Thyroid gland (tissue), 4 donors: ENCODE results near the gene P2RX2. TPM values are rescaled to one million over a fixed set of nuclear protein-coding genes. Genes with fewer than 3 reads are reported as not detected.

ENCODE experiments used
- DNase-seq, 2 donors: peaks; one replicate each; pipeline ENCODE4 v3.0.0-alpha.2; 2019
- H3K27ac ChIP-seq, 3 donors: fragments of 200-600 bp; sonication (generic); 1 replicate in 2 of 3; 2 replicates in 1 of 3; pipeline ENCODE4 v1.5.1; 2016 to 2019; ENCODE audit warnings: mild to moderate bottlenecking in 1 of 3, moderate library complexity in 1 of 3
- H3K27me3 ChIP-seq: fragments of 200-600 bp; sonication (generic); one replicate; pipeline ENCODE4 v1.5.1; 2019
- H3K36me3 ChIP-seq, 2 donors: fragments of 200-600 bp; sonication (generic); one replicate each; pipeline ENCODE4 v1.5.1; 2016 to 2019
- H3K4me1 ChIP-seq, 2 donors: fragments of 200-600 bp; sonication (generic); one replicate each; pipeline ENCODE4 v1.5.1; 2017 to 2019
- H3K4me3 ChIP-seq, 3 donors: fragments of 200-600 bp; sonication (generic); replicated peaks in 1 of 3; 1 replicate in 2 of 3; 2 replicates in 1 of 3; pipeline ENCODE4 v1.5.1; 2016; ENCODE audit warnings: mild to moderate bottlenecking in 1 of 3
- H3K9me3 ChIP-seq: fragments of 200-600 bp; sonication (generic); one replicate; pipeline ENCODE4 v1.5.1; 2017
- CTCF ChIP-seq, 6 experiments: fragments of 200-600 bp in 3 of 6; fragments of 450-650 bp in 3 of 6; sonication (generic) in 3 of 6; IDR thresholded peaks; one replicate each; pipeline ENCODE4 v1.5.1; 2016 to 2019; ENCODE audit warnings: antibody characterized with exemption in 6 of 6, mild to moderate bottlenecking in 2 of 6, inconsistent platforms in 1 of 6, moderate library complexity in 1 of 6
- POLR2A ChIP-seq, 2 donors: fragments of 450-650 bp; IDR thresholded peaks; one replicate each; pipeline ENCODE4 v1.6.1; 2017; ENCODE audit warnings: antibody characterized with exemption in 2 of 2, mild to moderate bottlenecking in 2 of 2, moderate library complexity in 1 of 2
- WGBS, 2 donors: methylation state at CpG; one replicate each; pipeline ENCODE4 v1.1.5; 2017; 5-methylcytosine and 5-hydroxymethylcytosine counted together
- intact Hi-C: fragments of 100-400 bp; cut with DNase I; formaldehyde crosslinking; loops from one replicate; pipeline ENCODE4 v1.15.1; 2023
- total RNA-seq, 4 donors: library from RNA; depleted of rRNA; stranded (reverse); fragments of >200 nt; gene quantifications; one replicate each; pipeline ENCODE4 v1.2.3, GENCODE V29; 2016

P2RX2 gene
- total RNA-seq, 4 donors from 2014 or later = 0.45 TPM; not detected in 3

- TF ChIP-seq CTCF (IDR thresholded peaks at IDR 0.05) (no peak), POLR2A (IDR thresholded peaks at IDR 0.05) (no peak)
- no peaks in the 10 kb centered on the region for H3K9me3 ChIP-seq
- H3K27ac ChIP-seq = no peak overlapping the region
- no peak for DNase-seq
- no peaks in the 10 kb centered on the region for H3K4me1 ChIP-seq
- H3K36me3 ChIP-seq = peaks cover 0 to 2% of the 10 kb centered on the region in 2 donors
- no peaks in the 10 kb centered on the region for H3K27me3 ChIP-seq
- peak overlapping the region in 1 of 3 donors; percentile 8 for H3K4me3 ChIP-seq
- intact Hi-C loops = no loop called here
- WGBS, 2 donors = 69 to 76% methylated on average over 42 to 59 of the region's 89 CpGs
Measured at GRCh38 chr12:132582582-132583410, 35.8 kb upstream of the P2RX2 start.

GRCh38 chr12:132583411-132583710 is 35.2 kb upstream of the P2RX2 start:
- intact Hi-C loops = no loop called here
- Histone ChIP-seq H3K27me3 (no peaks in the 10 kb centered on the region), H3K36me3 (no peaks in the 10 kb centered on the region), H3K4me3 (no peak overlapping the region), H3K9me3 (no peaks in the 10 kb centered on the region), H3K4me1 (no peaks in the 10 kb centered on the region), H3K27ac (no peak overlapping the region)
- DNase-seq = no peak
- WGBS, 2 donors = 77 to 81% methylated on average over 6 to 19 of the region's 50 CpGs
- no peak for TF ChIP-seq CTCF (IDR thresholded peaks at IDR 0.05)
- no peak for TF ChIP-seq POLR2A (IDR thresholded peaks at IDR 0.05)

- H3K27ac ChIP-seq = no peak overlapping the region
- no peaks in the 10 kb centered on the region for H3K27me3 ChIP-seq
- no peaks in the 10 kb centered on the region for H3K4me1 ChIP-seq
- TF ChIP-seq POLR2A (IDR thresholded peaks at IDR 0.05) = no peak
- no peak for TF ChIP-seq CTCF (IDR thresholded peaks at IDR 0.05)
- DNase-seq = no peak
- intact Hi-C loops = no loop called here
- no peaks in the 10 kb centered on the region for H3K36me3 ChIP-seq
- no peaks in the 10 kb centered on the region for H3K9me3 ChIP-seq
- WGBS, 2 donors = 80 to 82% methylated on average over 21 to 23 of the region's 29 CpGs
- no peak overlapping the region for H3K4me3 ChIP-seq
Measured at GRCh38 chr12:132583736-132584135, 34.8 kb upstream of the P2RX2 start.

- no peaks in the 10 kb centered on the region for H3K4me1 ChIP-seq
- TF ChIP-seq POLR2A (IDR thresholded peaks at IDR 0.05) = no peak
- no peak for TF ChIP-seq CTCF (IDR thresholded peaks at IDR 0.05)
- no peaks in the 10 kb centered on the region for H3K27me3 ChIP-seq
- no peak overlapping the region for H3K27ac ChIP-seq
- no peaks in the 10 kb centered on the region for H3K36me3 ChIP-seq
- no peaks in the 10 kb centered on the region for H3K9me3 ChIP-seq
- intact Hi-C loops = no loop called here
- H3K4me3 ChIP-seq = no peak overlapping the region
- no peak for DNase-seq
- WGBS, 2 donors = 93 to 94% methylated on average over 8 to 14 of the region's 14 CpGs
Measured at GRCh38 chr12:132584429-132584828, 34.1 kb upstream of the P2RX2 start.

GRCh38 chr12:132585177-132585576 is 33.4 kb upstream of the P2RX2 start:
- TF ChIP-seq CTCF (IDR thresholded peaks at IDR 0.05) (no peak), POLR2A (IDR thresholded peaks at IDR 0.05) (no peak)
- no peaks in the 10 kb centered on the region for H3K4me1 ChIP-seq
- H3K36me3 ChIP-seq = no peaks in the 10 kb centered on the region
- intact Hi-C loops = no loop called here
- no peaks in the 10 kb centered on the region for H3K27me3 ChIP-seq
- no peak for DNase-seq
- 77 to 84% methylated on average over 24 of the region's 24 CpGs for WGBS, 2 donors
- H3K4me3 ChIP-seq = no peak overlapping the region
- no peak overlapping the region for H3K27ac ChIP-seq
- no peaks in the 10 kb centered on the region for H3K9me3 ChIP-seq
